OCI-M1 (cell line): ENCODE measurements around the gene RAB40B.
"Not testable (repeated sequence)": the region's sequence is repeated elsewhere in the genome, so short reads cannot be mapped to it uniquely, and the experiment has no call there.

ENCODE experiments used
- DNase-seq: peaks from one replicate; lab custom pipeline; 2025; lab: John Stamatoyannopoulos, UW

RAB40B gene

GRCh38 chr17:82667668-82668000 is 30.9 kb downstream of the RAB40B start:
- no peak for DNase-seq

- no peak for DNase-seq
Observed at GRCh38 chr17:82666931-82667667, 31.4 kb downstream of the RAB40B start.

GRCh38 chr17:82665891-82666290 is 32.6 kb downstream of the RAB40B start:
- DNase-seq = no peak

- no peak for DNase-seq
Observed at GRCh38 chr17:82665217-82665616, 33.3 kb downstream of the RAB40B start.

- DNase-seq = no peak
Observed at GRCh38 chr17:82664701-82665182, 33.8 kb downstream of the RAB40B start.

GRCh38 chr17:82664276-82664575 is 34.3 kb downstream of the RAB40B start:
- DNase-seq = no peak

GRCh38 chr17:82663381-82664275 is 34.9 kb downstream of the RAB40B start:
- no peak for DNase-seq

- DNase-seq = no peak
Observed at GRCh38 chr17:82662711-82663261, 35.7 kb downstream of the RAB40B start.

GRCh38 chr17:82661717-82662683 is 36.5 kb downstream of the RAB40B start:
- no peak for DNase-seq

GRCh38 chr17:82659886-82660285 is 38.6 kb downstream of the RAB40B start:
- DNase-seq = no peak

GRCh38 chr17:82658796-82659452 is 39.6 kb downstream of the RAB40B start:
- no peak for DNase-seq

GRCh38 chr17:82658331-82658730 is 40.2 kb downstream of the RAB40B start:
- no peak for DNase-seq

GRCh38 chr17:82657926-82658325 is 40.6 kb downstream of the RAB40B start:
- no peak for DNase-seq

- no peak for DNase-seq
Observed at GRCh38 chr17:82656266-82656665, 42.2 kb downstream of the RAB40B start.

GRCh38 chr17:82655523-82655922 is 43.0 kb downstream of the RAB40B start:
- DNase-seq = no peak

GRCh38 chr17:82655038-82655479 is 43.4 kb downstream of the RAB40B start:
- DNase-seq = no peak

GRCh38 chr17:82654611-82655010 is 43.9 kb downstream of the RAB40B start:
- DNase-seq = not testable (repeated sequence)

GRCh38 chr17:82653651-82654528 is 44.6 kb downstream of the RAB40B start:
- no peak for DNase-seq

- DNase-seq = no peak
Observed at GRCh38 chr17:82650723-82651122, 47.8 kb downstream of the RAB40B start.
